SK-N-SH (cell line): ENCODE measurements around the gene REPS2. TPM values are rescaled to one million over a fixed set of nuclear protein-coding genes. Genes with fewer than 3 reads are reported as not detected.

Experiments
- CTCF ChIA-PET: fragments of 300-600, 350-600 bp; formaldehyde crosslinking; extraction: SDS; loops from one replicate; lab custom pipeline; 2021; lab: Yijun Ruan, JAX
- POLR2A ChIA-PET: fragments of 350-600 bp; sonication (Branson Sonifier 250); formaldehyde crosslinking; extraction: SDS; loops from one replicate; lab custom pipeline; 2020; ENCODE audit warnings: antibody characterized with exemption, inconsistent platforms; lab: Yijun Ruan, JAX
- DNase-seq: peaks from one replicate; pipeline ENCODE4 v3.0.0; 2012
- H2AFZ ChIP-seq: fragments of 200-600 bp; sonication (generic); 2 replicates; pipeline ENCODE4 v1.8.1; 2016; ENCODE audit warnings: antibody characterized with exemption, mild to moderate bottlenecking, low read depth
- H3F3A ChIP-seq: fragments of 200-600 bp; sonication (generic); replicated peaks from 2 replicates; pipeline ENCODE3; 2016; ENCODE audit warnings: antibody characterized with exemption, mild to moderate bottlenecking; ENCODE audit not compliant: insufficient read depth
- H3K27ac ChIP-seq, 2 experiments: fragments of 200-500 bp in 1 of 2; fragments of 200-600 bp in 1 of 2; sonication (Bioruptor generic) in 1 of 2; sonication (generic), shearing (Covaris generic) in 1 of 2; 2 replicates each; pipeline versions ENCODE4 v1.5.1 to v1.6.1; 2014 to 2016; ENCODE audit warnings: low read depth in 2 of 2, inconsistent platforms in 1 of 2, low read length in 1 of 2, mild to moderate bottlenecking in 1 of 2, mixed read lengths in 1 of 2
- H3K27me3 ChIP-seq: fragments of 200-600 bp; sonication (generic), shearing (Covaris generic); 2 replicates; pipeline ENCODE4 v1.6.1; 2016; ENCODE audit warnings: mixed run types; ENCODE audit not compliant: insufficient read depth
- H3K36me3 ChIP-seq, 2 experiments: fragments of 200-500 bp in 1 of 2; fragments of 200-600 bp in 1 of 2; sonication (Bioruptor generic) in 1 of 2; sonication (generic) in 1 of 2; replicated peaks in 1 of 2; 2 replicates each; pipeline versions ENCODE3 to v1.5.1; 2014 to 2016; ENCODE audit warnings: low read length in 1 of 2, mild to moderate bottlenecking in 1 of 2; ENCODE audit not compliant: insufficient read depth in 2 of 2, control insufficient read depth in 1 of 2
- H3K4me1 ChIP-seq, 2 experiments: fragments of 200-500 bp in 1 of 2; fragments of 200-600 bp in 1 of 2; sonication (Bioruptor generic) in 1 of 2; sonication (generic), shearing (Covaris generic) in 1 of 2; 2 replicates each; pipeline versions ENCODE4 v1.5.1 to v1.6.1; 2014 to 2016; ENCODE audit warnings: low read depth in 1 of 2, low read length in 1 of 2, mixed run types in 1 of 2; ENCODE audit not compliant: insufficient read depth in 2 of 2, control insufficient read depth in 1 of 2
- H3K4me2 ChIP-seq: fragments of 200-600 bp; sonication (generic), shearing (Covaris generic); 2 replicates; pipeline ENCODE4 v1.6.1; 2017; ENCODE audit warnings: mixed run types
- H3K4me3 ChIP-seq, 2 experiments: fragments of 200-500 bp in 1 of 2; fragments of 200-600 bp in 1 of 2; sonication (Bioruptor generic) in 1 of 2; sonication (generic), shearing (Covaris generic) in 1 of 2; 2 replicates each; pipeline versions ENCODE4 v1.5.1 to v1.8.1; 2014 to 2016; ENCODE audit warnings: low read depth in 2 of 2, inconsistent platforms in 1 of 2, low read length in 1 of 2, mild to moderate bottlenecking in 1 of 2, mixed read lengths in 1 of 2, moderate library complexity in 1 of 2
- H3K79me2 ChIP-seq: fragments of 200-600 bp; sonication (generic); 2 replicates; pipeline ENCODE4 v1.8.1; 2017; ENCODE audit warnings: mild to moderate bottlenecking; ENCODE audit not compliant: insufficient read depth
- H3K9ac ChIP-seq: fragments of 200-600 bp; sonication (generic); 2 replicates; pipeline ENCODE4 v1.6.1; 2017; ENCODE audit warnings: mixed run types
- H3K9me2 ChIP-seq: fragments of 200-600 bp; sonication (generic); 2 replicates; pipeline ENCODE4 v1.6.1; 2017; ENCODE audit warnings: mixed run types
- H3K9me3 ChIP-seq: fragments of 200-600 bp; sonication (generic); 2 replicates; pipeline ENCODE4 v1.6.1; 2017; ENCODE audit warnings: mixed run types, mild to moderate bottlenecking, moderate library complexity
- H4K20me1 ChIP-seq: fragments of 200-600 bp; sonication (generic); 2 replicates; pipeline ENCODE4 v1.6.1; 2017; ENCODE audit warnings: mild to moderate bottlenecking, mixed run types; ENCODE audit not compliant: insufficient read depth
- CTCF ChIP-seq: fragments of 200-600 bp; sonication (generic); IDR thresholded peaks from 2 replicates; pipeline ENCODE4 v1.6.1; 2017; ENCODE audit warnings: antibody characterized with exemption, mild to moderate bottlenecking, moderate library complexity
- EZH2phosphoT487 ChIP-seq: fragments of 200-600 bp; sonication (generic); IDR thresholded peaks from 2 replicates; pipeline ENCODE4 v1.6.1; 2017; ENCODE audit warnings: low read depth, mixed run types, mild to moderate bottlenecking, antibody characterized with exemption, moderate library complexity, borderline replicate concordance
- FOSL2 ChIP-seq: IDR thresholded peaks from 2 replicates; pipeline ENCODE4 v1.4.0; 2012; ENCODE audit warnings: low read depth, mild to moderate bottlenecking, moderate library complexity, borderline replicate concordance
- FOXM1 ChIP-seq: IDR thresholded peaks from 2 replicates; pipeline ENCODE4 v1.4.0; 2012; ENCODE audit warnings: low read depth, mild to moderate bottlenecking
- GABPA ChIP-seq: IDR thresholded peaks from 2 replicates; pipeline ENCODE4 v1.4.0; 2012; ENCODE audit warnings: low read depth, mild to moderate bottlenecking
- GATA2 ChIP-seq: sonication (generic); formaldehyde crosslinking; IDR thresholded peaks from 2 replicates; pipeline ENCODE4 v1.5.0; 2020; ENCODE audit warnings: mild to moderate bottlenecking, missing genetic modification reagents
- MEF2A ChIP-seq: IDR thresholded peaks from 2 replicates; pipeline ENCODE4 v1.4.0; 2012; ENCODE audit warnings: low read depth, borderline replicate concordance
- MXI1 ChIP-seq: IDR thresholded peaks from 2 replicates; pipeline ENCODE4 v1.6.1; 2012; ENCODE audit warnings: mild to moderate bottlenecking, low read depth, low read length, improper control_type of control experiment
- NRF1 ChIP-seq: IDR thresholded peaks from 2 replicates; pipeline ENCODE4 v1.6.1; 2012; ENCODE audit warnings: low read depth, mild to moderate bottlenecking, low read length
- REST ChIP-seq: IDR thresholded peaks from 2 replicates; pipeline ENCODE4 v1.6.1; 2012; ENCODE audit warnings: mild to moderate bottlenecking, low read depth, low read length, moderate library complexity
- RFX5 ChIP-seq: IDR thresholded peaks from 2 replicates; pipeline ENCODE4 v1.6.1; 2012; ENCODE audit warnings: mild to moderate bottlenecking, improper control_type of control experiment, low read length
- SIN3A ChIP-seq: IDR thresholded peaks from 2 replicates; pipeline ENCODE4 v1.6.1; 2012; ENCODE audit warnings: low read depth, mild to moderate bottlenecking, low read length, moderate library complexity, borderline replicate concordance
- TAF1 ChIP-seq: IDR thresholded peaks from 2 replicates; pipeline ENCODE4 v1.6.1; 2012; ENCODE audit warnings: low read depth, mild to moderate bottlenecking, low read length, moderate library complexity, borderline replicate concordance
- TCF12 ChIP-seq: IDR thresholded peaks from 2 replicates; pipeline ENCODE4 v1.4.0; 2012
- TEAD4 ChIP-seq: IDR thresholded peaks from 2 replicates; pipeline ENCODE4 v1.4.0; 2012; ENCODE audit warnings: mild to moderate bottlenecking, borderline replicate concordance; ENCODE audit not compliant: insufficient read depth
- YY1 ChIP-seq: IDR thresholded peaks from 2 replicates; pipeline ENCODE4 v1.4.0; 2012; ENCODE audit warnings: low read depth, mild to moderate bottlenecking
- WGBS: methylation state at CpG from one replicate; pipeline ENCODE4 v1.1.6; 2017; ENCODE audit warnings: low lambda C conversion rate; 5-methylcytosine and 5-hydroxymethylcytosine counted together
- polyA plus RNA-seq, 3 experiments: library from polyadenylated mRNA; depleted of rRNA; stranded (reverse); fragments of >200 nt; gene quantifications; 2 replicates each; pipeline ENCODE4 v1.2.3, GENCODE V29; 2012
- TF ChIP-seq, protein P1 (sequence below): IDR thresholded peaks from 2 replicates; pipeline ENCODE4 v1.4.0; 2012; ENCODE audit warnings: low read depth, borderline replicate concordance

The REPS2 gene
- polyA plus RNA-seq, 1 of the 3 experiments (the other 2 are of a cell fraction) = 0.62 TPM

GRCh38 chrX:16986169-16986568 is 39.7 kb downstream of the REPS2 start:
- H3K4me1 ChIP-seq = no peaks in the 10 kb centered on the region
- 0 out of 2 replicates have a peak, but pooled peaks cover 5% of the 10 kb centered on the region for H3K9me3 ChIP-seq
- H3K27me3 ChIP-seq = no peaks in the 10 kb centered on the region
- no peak for DNase-seq
- TF ChIP-seq FOXM1 (no peak), EZH2phosphoT487 (no peak), TAF1 (no peak), FOSL2 (no peak), GABPA (no peak), MXI1 (no peak), RFX5 (no peak), GATA2 (CRISPR knock-in tag) (no peak), NRF1 (no peak), MEF2A (no peak), SIN3A (no peak), REST (no peak), YY1 (no peak), TCF12 (no peak), TEAD4 (no peak), CTCF (no peak)
- TF ChIP-seq, protein P1, sequence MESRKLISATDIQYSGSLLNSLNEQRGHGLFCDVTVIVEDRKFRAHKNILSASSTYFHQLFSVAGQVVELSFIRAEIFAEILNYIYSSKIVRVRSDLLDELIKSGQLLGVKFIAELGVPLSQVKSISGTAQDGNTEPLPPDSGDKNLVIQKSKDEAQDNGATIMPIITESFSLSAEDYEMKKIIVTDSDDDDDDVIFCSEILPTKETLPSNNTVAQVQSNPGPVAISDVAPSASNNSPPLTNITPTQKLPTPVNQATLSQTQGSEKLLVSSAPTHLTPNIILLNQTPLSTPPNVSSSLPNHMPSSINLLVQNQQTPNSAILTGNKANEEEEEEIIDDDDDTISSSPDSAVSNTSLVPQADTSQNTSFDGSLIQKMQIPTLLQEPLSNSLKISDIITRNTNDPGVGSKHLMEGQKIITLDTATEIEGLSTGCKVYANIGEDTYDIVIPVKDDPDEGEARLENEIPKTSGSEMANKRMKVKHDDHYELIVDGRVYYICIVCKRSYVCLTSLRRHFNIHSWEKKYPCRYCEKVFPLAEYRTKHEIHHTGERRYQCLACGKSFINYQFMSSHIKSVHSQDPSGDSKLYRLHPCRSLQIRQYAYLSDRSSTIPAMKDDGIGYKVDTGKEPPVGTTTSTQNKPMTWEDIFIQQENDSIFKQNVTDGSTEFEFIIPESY = no peak
- no peak overlapping the region for H3K4me2 ChIP-seq
- CTCF ChIA-PET = no interaction called here
- H3K79me2 ChIP-seq = no peaks in the 10 kb centered on the region
- H3K36me3 ChIP-seq = no peaks in the 10 kb centered on the region
- POLR2A ChIA-PET = no interaction called here
- H3F3A ChIP-seq = no peaks in the 10 kb centered on the region
- 29% methylated on average over 2 of the region's 2 CpGs for WGBS
- H3K27ac ChIP-seq = no peak overlapping the region
- H3K4me3 ChIP-seq = no peak overlapping the region
- no peaks in the 10 kb centered on the region for H3K9me2 ChIP-seq
- H3K9ac ChIP-seq = no peak overlapping the region
- H2AFZ ChIP-seq = no peak overlapping the region
- no peaks in the 10 kb centered on the region for H4K20me1 ChIP-seq
